ENCODE measurements around the gene TENM3.

GRCh38 chr4:182258441-182259000, 15.3 kb downstream of the TENM3 start:
- no peak for TF ChIP-seq CTCF (conservative IDR thresholded peaks at IDR 0.05; ENCODE audit: low read length)
- TF ChIP-seq EZH2phosphoT487 (IDR thresholded peaks at IDR 0.05; ENCODE audit: borderline replicate concordance, low read depth, low read length) = no peak

Data from OCI-LY7 (cell line).